GM12878 (cell line): ENCODE results near the gene ORAI3. TPM values are rescaled to one million over a fixed set of nuclear protein-coding genes. Genes with fewer than 3 reads are reported as not detected.
A peak's percentile ranks its signal among the peaks of the same experiment; 100 is the strongest.

Experiments
- ATAC-seq: fragments of 200-7000 bp; cut with Tn5 transposase; 3 replicates; pipeline ENCODE4 v1.9.1; 2020; ENCODE audit warnings: mild to moderate bottlenecking, moderate library complexity
- BruUV-seq: library from RNA; stranded (reverse); fragments of 400-500 nt; replicated peaks from 2 replicates; lab custom pipeline; 2021; lab: Mats Ljungman, UMichigan
- CTCF ChIA-PET: fragments of 300-600 bp; sonication (Branson Sonifier 250); formaldehyde crosslinking; extraction: SDS; loops from one replicate; lab custom pipeline; 2021; ENCODE audit warnings: inconsistent platforms; lab: Yijun Ruan, JAX
- POLR2A ChIA-PET: fragments of 350-600 bp; formaldehyde crosslinking; extraction: SDS; loops from one replicate; lab custom pipeline; 2021; ENCODE audit warnings: inconsistent platforms; lab: Charles Lee
- RAD21 ChIA-PET: fragments of 300-600 bp; sonication (Branson Sonifier 250); formaldehyde crosslinking; loops from one replicate; lab custom pipeline; 2023; ENCODE audit warnings: antibody characterized with exemption; ENCODE audit not compliant: unreplicated experiment; lab: Charles Lee
- SMC1A ChIA-PET: fragments of 300-600 bp; sonication (Branson Sonifier 250); formaldehyde crosslinking; loops from one replicate; lab custom pipeline; 2023; ENCODE audit not compliant: unreplicated experiment, uncharacterized antibody; lab: Charles Lee
- DNase-seq: peaks from one replicate; pipeline ENCODE4 v3.0.0-alpha.2; 2011; ENCODE audit warnings: low read depth, low spot score
- FAIRE-seq: peaks from 3 replicates; lab custom pipeline; 2011; peaks lifted over from hg19 to GRCh38; lab: Jason Lieb, UNC
- H2AFZ ChIP-seq: 2 replicates; pipeline ENCODE4 v1.6.0; 2011; ENCODE audit warnings: low read depth, low read length, control low read depth; ENCODE audit not compliant: control insufficient read depth
- H3K27ac ChIP-seq: 2 replicates; pipeline ENCODE4 v1.5.1; 2011; ENCODE audit warnings: control low read depth; ENCODE audit not compliant: control insufficient read depth, insufficient read depth
- H3K27me3 ChIP-seq, 2 experiments: replicated peaks in 1 of 2; 2 replicates each; pipeline versions ENCODE4 v1.6.0 to v1.6.1; 2011; ENCODE audit warnings: low read length in 1 of 2; ENCODE audit not compliant: control insufficient read depth in 2 of 2, insufficient read depth in 2 of 2
- H3K36me3 ChIP-seq, 2 experiments: 2 replicates each; pipeline ENCODE4 v1.5.1; 2011; ENCODE audit warnings: low read length in 1 of 2; ENCODE audit not compliant: control insufficient read depth in 2 of 2, insufficient read depth in 2 of 2
- H3K4me1 ChIP-seq: 2 replicates; pipeline ENCODE4 v1.6.1; 2011; ENCODE audit warnings: mild to moderate bottlenecking, low read length, moderate library complexity, mixed read lengths; ENCODE audit not compliant: control insufficient read depth, insufficient read depth
- H3K4me2 ChIP-seq: 2 replicates; pipeline ENCODE4 v1.6.0; 2011; ENCODE audit warnings: control low read depth; ENCODE audit not compliant: control insufficient read depth, insufficient read depth
- H3K4me3 ChIP-seq: fragments of 200-600 bp; sonication (generic); 2 replicates; pipeline ENCODE4 v1.5.1; 2016
- H3K79me2 ChIP-seq: 2 replicates; pipeline ENCODE4 v1.6.0; 2011; ENCODE audit warnings: low read length; ENCODE audit not compliant: control insufficient read depth, insufficient read depth
- H3K9ac ChIP-seq: 2 replicates; pipeline ENCODE4 v1.8.0; 2011; ENCODE audit warnings: low read length, control low read depth, mixed read lengths; ENCODE audit not compliant: control insufficient read depth, insufficient read depth
- H3K9me3 ChIP-seq: replicated peaks from 3 replicates; pipeline ENCODE4 v1.5.1; 2011; ENCODE audit warnings: mild to moderate bottlenecking, low read length; ENCODE audit not compliant: control insufficient read depth, insufficient read depth
- H4K20me1 ChIP-seq: 2 replicates; pipeline ENCODE4 v1.6.0; 2011; ENCODE audit not compliant: control insufficient read depth, insufficient read depth
- BCL3 ChIP-seq: IDR thresholded peaks from 2 replicates; pipeline ENCODE4 v1.6.1; 2011; ENCODE audit warnings: borderline replicate concordance, low read depth, mild to moderate bottlenecking, moderate library complexity, low read length; ENCODE audit not compliant: insufficient read depth, poor library complexity, severe bottlenecking
- NKRF ChIP-seq: fragments of 450-650 bp; conservative IDR thresholded peaks from 2 replicates; pipeline ENCODE4 v1.6.1; 2017; ENCODE audit warnings: mild to moderate bottlenecking, moderate library complexity
- POLR2A ChIP-seq: IDR thresholded peaks from 2 replicates; pipeline ENCODE4 v1.6.1; 2011; ENCODE audit warnings: low read depth, mild to moderate bottlenecking, low read length
- POLR2AphosphoS5 ChIP-seq: IDR thresholded peaks from 2 replicates; pipeline ENCODE4 v1.6.1; 2011; ENCODE audit warnings: mild to moderate bottlenecking, low read length, inconsistent platforms
- ZBTB11 ChIP-seq: fragments of 450-650 bp; formaldehyde crosslinking; IDR thresholded peaks from 2 replicates; pipeline ENCODE4 v1.5.0; 2022; ENCODE audit warnings: mild to moderate bottlenecking, missing genetic modification characterization
- ZBTB4 ChIP-seq: fragments of 450-650 bp; formaldehyde crosslinking; IDR thresholded peaks from 2 replicates; pipeline ENCODE4 v1.4.0; 2022; ENCODE audit warnings: mild to moderate bottlenecking, moderate library complexity
- WGBS: methylation state at CpG from one replicate; pipeline ENCODE4 v1.1.6; 2016; ENCODE audit warnings: low lambda C conversion rate; ENCODE audit not compliant: insufficient replicate concordance, insufficient coverage; ENCODE audit errors: missing lambda C conversion rate; 5-methylcytosine and 5-hydroxymethylcytosine counted together
- in situ Hi-C: fragments of 300-500 bp; cut with MboI; formaldehyde crosslinking; loops from 9 replicates; pipeline ENCODE4 v1.14.3; 2018; ENCODE audit warnings: mixed read lengths
- intact Hi-C: fragments of 100-400 bp; cut with micrococcal nuclease; formaldehyde crosslinking; loops from one replicate; pipeline ENCODE4 v1.14.2; 2022; ENCODE audit not compliant: unreplicated experiment
- polyA plus RNA-seq, 11 experiments: library from polyadenylated mRNA; depleted of rRNA in 4 of 11; unstranded in 6 of 11; stranded (reverse) in 5 of 11; fragments of >200 nt; fragmentation: Nextera tagmentation in 4 of 11; fragmentation: Illumina TruSeq in 1 of 11; extraction: Ambion mirVana in 4 of 11; extraction: Trizol in 1 of 11; gene quantifications; 1 replicate in 1 of 11; 2 replicates in 10 of 11; pipeline versions ENCODE4 v1.2.1 to v1.2.3, GENCODE V29; 2011 to 2016; ENCODE audit warnings: inconsistent platforms in 2 of 11, missing spikeins in 2 of 11, low read depth in 1 of 11
- total RNA-seq, 4 experiments: library from RNA; depleted of rRNA in 3 of 4; stranded (reverse); fragments of >200 nt in 3 of 4; fragmentation: Illumina TruSeq in 1 of 4; extraction: Trizol in 1 of 4; gene quantifications; 2 replicates each; pipeline versions ENCODE4 v1.2.1 to v1.2.3, GENCODE V29; 2013 to 2021

ORAI3 gene
- total and polyA plus RNA-seq, 10 of the 15 experiments (the other 5 are each of a cell fraction or from before 2014, with no cell fraction given) = 3.4 to 21.9 (median 16.2) TPM

- TF ChIP-seq ZBTB4 = no peak
Observed at GRCh38 chr16:30965436-30965835, 16.6 kb downstream of the ORAI3 start (continued).

- no peak overlapping the region for H3K27ac ChIP-seq
- H4K20me1 ChIP-seq = no peaks in the 10 kb centered on the region
- intact Hi-C loops (no loop called here), in situ Hi-C loops (no loop called here)
- no peaks in the 10 kb centered on the region for H3K27me3 ChIP-seq
- H3K4me3 ChIP-seq = no peak overlapping the region
- no peaks in the 10 kb centered on the region for H3K9me3 ChIP-seq
- no peaks in the 10 kb centered on the region for H3K4me1 ChIP-seq
- ChIA-PET SMC1A (no interaction called here), CTCF (no interaction called here), RAD21 (interaction anchor here (0.6 kb wide), 1 partner anchor 461 kb away, joined by 5 read pairs; no protein-coding TSS in a partner anchor), POLR2A (interaction anchor here (1.0 kb wide), 1 partner anchor 176 kb away, joined by 4 read pairs; no protein-coding TSS in a partner anchor)
- TF ChIP-seq NKRF (no peak), BCL3 (no peak), POLR2A (peak; percentile 76), ZBTB11 (CRISPR knock-in tag) (no peak), POLR2AphosphoS5 (peak; percentile 34; the same call in 1 of the 2 replicates)
- no peak for DNase-seq
- peaks cover 19 to 32% of the 10 kb centered on the region in 2 experiments for H3K36me3 ChIP-seq
- no peak for ATAC-seq
- no peak overlapping the region for H2AFZ ChIP-seq
- H3K4me2 ChIP-seq = no peak overlapping the region
- BruUV-seq = no TSS peak
- FAIRE-seq = no peak
- no peaks in the 10 kb centered on the region for H3K79me2 ChIP-seq
- 96% methylated on average over 19 of the region's 19 CpGs for WGBS
- H3K9ac ChIP-seq = no peak overlapping the region
Observed at GRCh38 chr16:30966033-30966619, 17.3 kb downstream of the ORAI3 start.
